C1 segment of cervical spinal cord (tissue), 14 donors: ENCODE measurements around the gene DRC7.
"Not testable (repeated sequence)": the region's sequence is repeated elsewhere in the genome, so short reads cannot be mapped to it uniquely, and the experiment has no call there.

Source experiments
- DNase-seq, 14 donors: peaks; one replicate each; lab custom pipeline; 2025; lab: John Stamatoyannopoulos, UW

Gene DRC7

GRCh38 chr16:57734925-57735754 is 40.5 kb downstream of the DRC7 start:
- DNase-seq = peak; percentile 90 to 100 (median 99)

- no peak for DNase-seq
These were observed 41.3 kb downstream of the DRC7 start, which contains the start of gene KATNB1 for GRCh38 chr16:57735755-57736418. Gene KATNB1 (plus strand): TSS chr16:57735770. CDS start chr16:57737244, 1,474 bp downstream.

DNA sequence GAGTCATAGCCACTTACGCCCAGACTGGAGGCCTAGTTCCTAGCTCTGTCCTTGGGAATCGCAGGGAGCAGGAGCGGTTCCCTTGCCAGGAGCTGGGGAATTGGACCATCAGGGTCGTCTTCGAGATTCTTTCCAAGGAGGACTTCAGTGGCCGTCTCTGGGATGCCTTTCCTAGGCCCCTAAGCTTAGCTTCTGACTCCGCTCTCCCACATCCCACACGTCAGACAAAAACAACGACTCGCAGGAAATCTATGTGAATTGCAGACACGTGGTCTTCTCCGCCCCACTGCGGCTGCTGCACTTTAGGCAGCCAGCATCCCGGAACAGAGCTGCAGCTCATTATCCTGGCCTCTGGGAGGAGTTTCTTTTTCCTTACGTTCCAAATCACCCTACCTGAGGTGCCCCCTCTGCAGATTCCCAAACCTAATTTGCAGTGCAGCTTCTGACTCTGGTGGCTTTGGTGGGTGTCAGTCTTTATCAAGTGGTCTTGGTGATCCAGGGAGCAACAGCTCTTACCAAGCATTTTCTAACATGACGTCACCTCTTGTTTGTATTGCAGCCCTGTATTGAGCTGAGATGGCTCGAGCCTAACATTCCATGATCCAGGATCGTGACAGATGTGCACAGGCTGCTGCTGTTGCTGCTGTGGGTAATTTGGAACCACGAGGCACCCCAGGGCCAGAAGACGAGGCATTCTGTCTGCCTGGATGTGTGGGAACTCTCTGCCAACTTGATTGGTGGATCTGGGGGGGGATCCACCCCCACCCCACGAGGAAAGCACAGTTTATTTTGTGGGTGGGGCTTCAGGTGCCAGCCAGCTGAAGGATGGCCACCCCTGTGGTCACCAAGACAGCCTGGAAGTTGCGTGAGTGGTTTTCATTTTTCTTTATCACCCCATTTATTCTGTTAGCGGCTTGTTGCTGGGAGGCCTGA is 42.1 kb downstream of the DRC7 start:
- DNase-seq = peak in 4 of 14 donors; percentile 9 to 33 (median 17)

GRCh38 chr16:57738844-57739243 is 44.2 kb downstream of the DRC7 start:
- DNase-seq = no peak

- no peak for DNase-seq
These were observed 45.3 kb downstream of the DRC7 start for GRCh38 chr16:57739756-57740422.

DNA sequence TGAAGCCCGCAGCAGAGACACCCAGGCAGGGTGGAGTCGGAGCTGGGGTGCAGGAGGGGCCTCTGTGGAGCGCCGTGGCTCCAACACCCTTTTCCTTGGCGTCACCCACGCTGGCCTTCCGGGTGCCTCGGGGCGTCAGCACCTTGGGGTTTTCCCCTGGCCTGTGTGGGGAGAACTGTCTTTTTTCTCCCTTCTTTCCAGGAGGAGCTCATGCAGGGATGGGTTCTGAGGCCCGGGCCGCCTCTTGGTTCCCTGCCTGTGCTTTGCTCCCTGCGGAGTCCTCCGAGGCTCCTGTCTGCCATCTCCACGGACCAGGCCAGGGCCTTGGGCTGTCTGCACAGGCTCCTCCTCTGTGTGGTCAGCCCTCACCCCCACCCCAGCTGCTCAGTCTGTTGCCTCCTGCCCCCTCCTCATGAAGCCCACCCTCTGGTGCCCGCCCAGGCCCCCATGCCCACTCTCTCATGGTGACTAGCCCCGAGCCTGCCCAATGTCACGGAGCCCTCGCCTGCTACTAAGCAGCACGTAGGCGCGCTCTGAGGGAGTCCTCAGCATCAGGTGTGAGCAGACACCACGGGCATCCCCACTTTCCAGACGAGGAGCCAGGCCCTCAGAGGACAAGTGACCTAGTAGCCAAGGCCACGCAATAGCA is 45.9 kb downstream of the DRC7 start:
- no peak for DNase-seq

DNA sequence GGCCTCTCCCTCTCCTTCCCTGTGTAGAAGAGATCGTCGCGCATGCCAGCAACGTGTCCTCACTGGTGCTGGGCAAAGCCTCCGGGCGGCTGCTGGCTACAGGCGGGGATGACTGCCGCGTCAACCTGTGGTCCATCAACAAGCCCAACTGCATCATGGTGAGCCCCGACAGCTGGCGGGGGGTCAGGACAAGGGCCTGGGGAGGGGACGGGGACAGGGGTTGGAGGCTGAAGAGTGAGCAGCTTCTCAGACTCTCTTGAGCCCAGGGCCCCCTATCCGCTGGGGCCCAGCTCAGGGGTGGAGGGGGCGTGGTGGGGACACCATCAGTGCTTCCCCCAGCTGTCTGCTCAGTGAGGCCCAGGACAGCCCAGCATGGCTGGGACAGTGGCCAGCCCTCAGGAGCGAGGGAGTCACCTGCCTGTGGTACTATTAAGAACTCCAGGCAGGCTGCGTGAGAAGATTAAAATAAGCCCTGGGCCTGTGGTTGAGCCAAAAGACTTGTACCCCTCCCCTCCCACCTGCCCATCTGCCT is 47.1 kb downstream of the DRC7 start:
- DNase-seq = peak in 1 of 14 donors; percentile 12

GRCh38 chr16:57742543-57742942 is 47.9 kb downstream of the DRC7 start:
- no peak for DNase-seq

GRCh38 chr16:57743458-57743857 is 48.9 kb downstream of the DRC7 start:
- DNase-seq = no peak

- DNase-seq = no peak
These were observed 49.5 kb downstream of the DRC7 start for GRCh38 chr16:57743886-57744641.

DNA sequence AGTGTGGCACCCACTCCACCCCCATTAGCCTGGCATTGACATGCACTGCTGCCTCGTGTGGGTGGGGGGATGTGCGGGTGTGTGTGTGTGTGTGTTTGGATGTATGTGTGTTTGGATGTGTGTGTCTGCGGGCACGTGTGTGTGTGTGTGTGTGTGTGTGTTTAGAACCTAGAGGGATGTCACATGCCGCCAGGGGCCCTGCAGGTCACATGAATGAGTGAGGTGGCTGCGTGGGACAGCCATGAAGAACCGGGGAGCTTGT is 50.0 kb downstream of the DRC7 start:
- DNase-seq = no peak

DNA sequence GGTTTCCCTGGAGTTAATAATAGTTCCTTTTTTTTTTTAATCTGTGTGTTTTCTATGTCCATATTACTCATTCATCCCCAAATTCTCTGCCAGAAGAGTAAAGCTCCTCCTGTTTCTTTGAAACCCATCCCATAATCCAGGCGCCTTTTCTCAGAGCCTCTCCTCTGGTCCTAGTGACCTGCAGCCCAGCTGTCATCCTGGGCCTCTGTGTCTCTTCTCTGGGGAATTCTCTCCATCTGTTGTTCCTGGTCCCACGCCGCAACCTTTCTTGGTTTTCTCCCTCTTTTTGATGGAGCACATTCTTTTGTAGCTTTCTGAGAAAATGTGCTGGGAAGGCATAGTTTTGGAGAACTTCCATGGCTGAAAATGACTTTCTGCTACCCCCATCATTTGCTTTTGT is 51.2 kb downstream of the DRC7 start:
- no peak for DNase-seq

DNA sequence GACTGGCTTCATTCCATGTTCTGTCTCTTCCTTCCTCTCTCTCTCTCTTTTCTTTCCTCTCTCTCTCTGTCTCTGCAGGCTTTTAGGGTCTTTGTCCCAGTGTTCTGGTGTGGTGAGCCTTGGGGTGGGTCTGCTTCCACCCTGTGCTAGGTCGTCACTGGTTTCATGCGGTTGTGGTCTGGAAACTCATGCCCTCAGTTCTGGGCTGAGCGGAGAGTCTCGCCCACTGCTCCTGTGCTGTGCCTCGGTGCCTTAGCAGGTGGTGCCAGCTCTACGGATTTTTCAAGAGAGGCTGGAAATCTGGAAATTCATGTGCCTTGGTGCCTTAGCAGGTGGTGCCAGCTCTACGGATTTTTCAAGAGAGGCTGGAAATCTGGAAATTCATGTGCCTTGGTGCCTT is 51.7 kb downstream of the DRC7 start:
- not testable (repeated sequence) for DNase-seq

DNA sequence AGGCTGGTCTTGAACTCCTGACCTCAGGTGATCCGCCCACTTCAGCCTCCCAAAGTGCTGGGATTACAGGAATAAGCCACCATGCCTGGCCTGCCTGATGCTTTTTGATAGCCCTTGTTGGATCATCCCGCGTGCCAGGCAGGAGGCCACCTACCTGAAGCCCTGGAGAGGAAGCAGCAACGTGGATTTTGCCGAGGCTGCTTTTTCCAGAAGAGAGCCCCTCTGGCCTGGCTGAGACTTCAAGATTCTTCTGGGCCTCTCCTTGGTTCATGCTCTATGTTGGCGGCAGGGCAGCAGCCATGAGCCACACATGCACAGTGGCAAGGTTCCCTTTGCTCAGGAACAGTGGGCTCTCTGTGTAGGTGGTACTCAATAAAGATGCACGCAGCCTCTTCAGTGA is 52.5 kb downstream of the DRC7 start:
- DNase-seq = no peak

DNA sequence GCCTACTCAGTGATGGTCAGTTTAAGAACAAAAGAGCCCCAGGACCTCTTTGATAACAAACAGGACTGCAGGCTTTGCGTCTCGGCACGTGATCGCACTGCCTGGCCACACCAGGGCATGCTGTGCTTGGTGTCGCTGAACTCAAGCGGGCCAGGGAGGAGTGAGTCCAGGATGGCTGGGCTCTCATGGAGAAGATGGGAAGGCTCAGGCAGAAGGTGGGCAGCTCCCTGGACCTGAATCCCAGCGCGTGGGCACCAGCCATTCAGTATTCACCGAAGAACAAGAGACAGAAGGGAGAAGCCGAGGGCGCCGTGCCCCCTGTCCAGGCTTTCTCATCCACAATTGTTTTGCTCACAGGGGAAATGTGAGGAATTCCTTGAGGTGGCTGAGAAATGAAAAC is 52.9 kb downstream of the DRC7 start:
- DNase-seq = no peak

DNA sequence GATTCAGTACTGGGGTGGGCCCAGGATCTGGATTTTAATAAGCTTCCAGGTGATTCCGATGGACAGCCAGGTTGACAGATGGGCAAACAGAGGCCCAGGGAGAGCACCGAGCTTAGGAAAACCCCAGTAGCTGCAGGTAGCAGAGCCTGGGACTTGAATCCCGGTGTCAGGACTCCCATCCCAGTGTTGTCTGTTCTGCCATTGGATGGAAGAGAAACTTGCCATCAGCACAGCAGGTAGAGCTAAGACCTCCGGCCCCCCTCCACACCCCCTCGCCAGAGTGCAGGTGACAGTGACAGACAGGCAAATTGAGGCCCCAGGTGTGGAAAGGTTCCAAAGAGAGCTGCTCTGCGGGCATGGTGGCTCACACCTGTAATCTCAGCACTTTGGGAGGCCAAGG is 53.4 kb downstream of the DRC7 start:
- DNase-seq = no peak

DNA sequence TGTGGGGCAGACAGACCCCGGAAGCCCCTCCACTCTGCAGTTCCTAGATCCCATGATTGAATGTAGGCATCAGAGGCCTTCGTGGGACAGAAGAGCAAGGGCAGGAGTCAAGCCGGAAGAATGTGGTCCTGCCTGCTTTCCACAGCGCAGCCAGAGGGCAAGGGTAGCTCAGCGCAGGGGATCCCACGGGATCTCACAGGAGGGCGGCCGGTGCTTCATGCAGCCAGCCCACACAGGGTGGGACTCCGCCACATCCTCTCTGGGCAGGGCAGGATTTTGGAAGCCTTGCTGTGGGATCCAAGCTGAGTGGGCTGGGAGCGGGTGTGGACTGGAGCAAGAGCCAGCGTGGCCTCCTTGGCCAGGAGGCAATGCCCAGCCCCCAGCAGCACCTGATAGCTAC is 54.0 kb downstream of the DRC7 start:
- no peak for DNase-seq

DNA sequence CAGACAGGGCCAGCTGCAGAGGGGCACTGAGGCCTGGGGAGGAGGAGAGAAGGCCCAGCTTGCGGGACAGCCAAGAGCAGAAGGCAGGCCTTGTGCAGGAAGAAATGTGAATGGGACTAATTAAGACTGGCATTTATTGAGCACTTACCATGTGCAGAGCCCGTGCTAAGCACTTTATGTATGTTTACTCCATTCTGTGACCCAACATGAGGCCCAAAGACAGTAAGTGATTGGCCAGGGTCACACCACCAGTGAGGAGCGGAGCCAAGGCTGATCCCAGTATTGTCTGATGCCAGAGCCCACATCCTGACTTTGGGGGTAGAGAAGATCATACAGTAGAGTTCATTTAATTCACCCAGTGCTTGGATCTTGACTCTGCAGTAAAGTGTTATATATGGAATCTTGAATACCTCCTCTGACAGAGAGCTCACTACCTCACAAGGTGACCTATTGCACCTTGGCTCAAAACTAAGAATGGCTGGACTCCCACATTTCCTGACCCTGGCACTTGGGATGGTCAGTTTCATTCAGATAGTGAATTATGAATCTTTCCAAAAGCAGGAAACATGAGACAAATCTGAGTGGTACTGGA is 54.6 kb downstream of the DRC7 start:
- DNase-seq = no peak

GRCh38 chr16:57749856-57750452 is 55.3 kb downstream of the DRC7 start:
- no peak for DNase-seq
